Fibroblast of mammary gland (primary cell): ENCODE measurements around the gene TMEM164.
A peak's percentile ranks its signal among the peaks of the same experiment; 100 is the strongest.

ENCODE experiments used
- DNase-seq: peaks from one replicate; pipeline ENCODE4 v3.0.0-alpha.2; 2010; ENCODE audit warnings: low read depth
- H3K4me3 ChIP-seq: 2 replicates; pipeline ENCODE4 v1.5.1; 2011; ENCODE audit warnings: low read depth, mild to moderate bottlenecking, low read length, moderate library complexity; ENCODE audit not compliant: control insufficient read depth
- TF ChIP-seq, protein P1 (sequence below): conservative IDR thresholded peaks from 2 replicates; pipeline ENCODE4 v1.5.1; 2011; ENCODE audit warnings: low read depth, low read length, inconsistent platforms; ENCODE audit not compliant: control insufficient read depth, insufficient read depth

Gene TMEM164

GRCh38 chrX:110053453-110053852 is 50.5 kb downstream of the TMEM164 start:
- TF ChIP-seq, protein P1, sequence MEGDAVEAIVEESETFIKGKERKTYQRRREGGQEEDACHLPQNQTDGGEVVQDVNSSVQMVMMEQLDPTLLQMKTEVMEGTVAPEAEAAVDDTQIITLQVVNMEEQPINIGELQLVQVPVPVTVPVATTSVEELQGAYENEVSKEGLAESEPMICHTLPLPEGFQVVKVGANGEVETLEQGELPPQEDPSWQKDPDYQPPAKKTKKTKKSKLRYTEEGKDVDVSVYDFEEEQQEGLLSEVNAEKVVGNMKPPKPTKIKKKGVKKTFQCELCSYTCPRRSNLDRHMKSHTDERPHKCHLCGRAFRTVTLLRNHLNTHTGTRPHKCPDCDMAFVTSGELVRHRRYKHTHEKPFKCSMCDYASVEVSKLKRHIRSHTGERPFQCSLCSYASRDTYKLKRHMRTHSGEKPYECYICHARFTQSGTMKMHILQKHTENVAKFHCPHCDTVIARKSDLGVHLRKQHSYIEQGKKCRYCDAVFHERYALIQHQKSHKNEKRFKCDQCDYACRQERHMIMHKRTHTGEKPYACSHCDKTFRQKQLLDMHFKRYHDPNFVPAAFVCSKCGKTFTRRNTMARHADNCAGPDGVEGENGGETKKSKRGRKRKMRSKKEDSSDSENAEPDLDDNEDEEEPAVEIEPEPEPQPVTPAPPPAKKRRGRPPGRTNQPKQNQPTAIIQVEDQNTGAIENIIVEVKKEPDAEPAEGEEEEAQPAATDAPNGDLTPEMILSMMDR: no peak
- H3K4me3 ChIP-seq: no peak overlapping the region
- DNase-seq: no peak

DNA sequence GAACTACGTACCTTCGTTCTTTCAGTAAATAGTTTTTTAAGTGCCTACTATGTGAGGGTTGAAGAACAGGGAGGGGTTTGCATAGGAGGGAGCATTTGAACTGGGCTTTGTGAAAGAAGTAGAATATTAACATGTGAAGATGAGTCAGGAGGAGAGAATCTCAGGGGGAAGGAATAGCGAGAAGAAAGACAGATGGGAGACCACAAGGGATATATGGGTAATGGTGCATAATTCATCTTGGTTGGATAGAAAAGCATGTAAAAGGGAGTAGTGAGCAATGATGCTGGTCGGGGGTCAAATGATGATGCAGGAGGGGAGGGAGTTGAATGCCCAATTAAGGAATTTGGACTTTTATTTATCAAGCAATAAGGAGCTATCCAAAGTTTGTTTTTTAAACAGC is 52.7 kb downstream of the TMEM164 start:
- no peak overlapping the region for H3K4me3 ChIP-seq
- peak; percentile 73 for DNase-seq
- TF ChIP-seq, protein P1: no peak

DNA sequence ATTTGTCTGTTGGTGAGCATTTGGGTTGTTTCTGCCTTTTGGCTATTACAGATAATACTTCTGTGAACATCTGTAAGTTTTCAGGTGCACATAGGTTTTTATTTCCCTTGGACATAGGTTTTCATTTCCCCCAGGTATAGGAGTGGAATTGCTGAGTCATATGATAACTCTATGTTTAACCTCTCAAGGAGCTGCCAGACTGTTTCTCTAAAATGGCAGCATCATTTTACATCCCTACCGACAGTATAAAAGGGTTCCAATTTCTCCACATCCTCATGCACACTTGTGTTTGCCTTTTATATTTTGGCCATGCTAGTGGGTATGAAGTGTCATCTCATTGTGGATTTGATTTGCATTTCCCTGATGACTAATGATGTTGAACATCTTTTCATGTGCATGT is 53.5 kb downstream of the TMEM164 start:
- TF ChIP-seq, protein P1: no peak
- no peak overlapping the region for H3K4me3 ChIP-seq
- DNase-seq: peak; percentile 38

- no peak overlapping the region for H3K4me3 ChIP-seq
- TF ChIP-seq, protein P1: no peak
- no peak for DNase-seq
Observed at GRCh38 chrX:110059410-110059809, 56.5 kb downstream of the TMEM164 start.

DNA sequence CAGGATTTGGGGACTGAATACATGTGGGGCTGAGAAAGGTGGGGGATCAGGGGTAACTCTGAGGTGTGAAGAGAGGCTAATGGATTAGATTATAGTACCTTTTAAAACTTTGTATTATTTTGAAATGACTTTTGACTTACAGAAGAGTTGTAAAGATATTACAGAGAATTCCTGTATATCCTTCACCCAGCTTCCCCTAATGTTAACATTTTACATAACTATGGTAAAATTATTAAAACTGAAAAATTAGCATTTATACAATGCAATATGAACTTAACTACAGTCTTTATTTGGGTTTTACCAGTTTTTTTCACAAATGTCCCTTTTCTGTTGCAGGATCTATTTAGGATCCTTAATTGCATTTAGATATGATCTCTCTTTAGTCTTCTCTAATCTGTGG is 57.4 kb downstream of the TMEM164 start:
- TF ChIP-seq, protein P1: no peak
- no peak for DNase-seq
- H3K4me3 ChIP-seq: no peak overlapping the region

DNA sequence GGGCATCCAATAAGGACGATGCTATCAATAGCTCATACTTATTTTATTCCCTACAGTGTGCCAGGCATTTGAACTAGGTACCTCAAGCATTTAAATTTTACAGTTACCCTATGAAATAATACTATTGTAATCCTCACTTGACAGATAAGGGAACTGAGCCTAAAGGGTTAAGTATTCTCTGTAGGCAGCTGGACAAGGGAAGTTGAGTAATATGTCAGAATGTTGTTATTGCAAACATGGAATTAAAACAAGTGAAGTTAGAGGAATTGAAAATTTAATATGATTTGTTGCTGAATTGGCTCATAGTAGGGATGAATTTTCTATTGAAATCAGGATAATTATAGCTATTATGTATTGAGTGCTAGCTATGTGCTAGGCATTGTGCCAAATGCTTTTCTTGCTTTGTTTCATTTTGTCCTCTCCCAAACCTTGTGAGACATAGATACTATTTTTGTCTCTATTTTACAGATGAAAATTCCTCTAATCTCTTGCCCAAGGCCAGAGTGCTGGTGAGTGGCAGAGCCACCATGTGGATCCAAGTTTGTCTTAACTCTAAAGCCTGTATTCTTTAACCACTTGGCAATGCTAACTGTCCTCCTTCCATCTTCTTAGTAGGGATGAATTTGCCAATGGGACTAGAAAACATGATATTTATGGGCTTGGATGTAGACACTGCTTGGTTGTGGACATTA is 58.1 kb downstream of the TMEM164 start:
- H3K4me3 ChIP-seq: no peak overlapping the region
- TF ChIP-seq, protein P1: no peak
- DNase-seq: no peak
